GM12878 (cell line): ENCODE measurements around the gene NUDT13. TPM values are rescaled to one million over a fixed set of nuclear protein-coding genes. Genes with fewer than 3 reads are reported as not detected.

ENCODE experiments used
- BCL11A ChIP-seq: IDR thresholded peaks from 2 replicates; pipeline ENCODE4 v1.6.1; 2011; ENCODE audit warnings: low read depth, low read length
- BHLHE40 ChIP-seq, 2 experiments: fragments of 450-650 bp in 1 of 2; IDR thresholded peaks; 2 replicates each; pipeline ENCODE4 v1.6.1; 2011 to 2017; ENCODE audit warnings: low read depth in 2 of 2, borderline replicate concordance in 1 of 2, improper control_type of control experiment in 1 of 2, low read length in 1 of 2, mild to moderate bottlenecking in 1 of 2
- CHD4 ChIP-seq: fragments of 200-600 bp; sonication (generic); IDR thresholded peaks from 2 replicates; pipeline ENCODE4 v1.6.1; 2016; ENCODE audit warnings: mild to moderate bottlenecking
- CTCF ChIP-seq, 3 experiments: IDR thresholded peaks in 2 of 3; conservative IDR thresholded peaks in 1 of 3; 2 replicates each; pipeline ENCODE4 v1.5.1; 2011; ENCODE audit warnings: low read depth in 3 of 3, low read length in 3 of 3, mild to moderate bottlenecking in 3 of 3, control low read depth in 2 of 3, moderate library complexity in 2 of 3, inconsistent platforms in 1 of 3, mixed read lengths in 1 of 3; ENCODE audit not compliant: control insufficient read depth in 2 of 3, insufficient read depth in 1 of 3; ENCODE audit errors: extremely low read depth in 1 of 3
- GABPA ChIP-seq: IDR thresholded peaks from 2 replicates; pipeline ENCODE4 v1.6.1; 2014; ENCODE audit warnings: antibody characterized with exemption, low read depth, mild to moderate bottlenecking, inconsistent platforms
- IKZF2 ChIP-seq, 2 experiments: fragments of 450-650 bp; IDR thresholded peaks; 2 replicates each; pipeline ENCODE4 v1.6.1; 2017; ENCODE audit warnings: mild to moderate bottlenecking in 2 of 2, moderate library complexity in 2 of 2
- IRF4 ChIP-seq: IDR thresholded peaks from 2 replicates; pipeline ENCODE4 v1.6.1; 2011; ENCODE audit warnings: low read depth, low read length
- MTA2 ChIP-seq: fragments of 450-650 bp; IDR thresholded peaks from 2 replicates; pipeline ENCODE4 v1.6.1; 2016; ENCODE audit warnings: low read depth, mild to moderate bottlenecking, moderate library complexity
- MYC ChIP-seq: IDR thresholded peaks from 2 replicates; pipeline ENCODE4 v1.6.1; 2011; ENCODE audit warnings: mild to moderate bottlenecking, low read length, moderate library complexity, inconsistent platforms; ENCODE audit not compliant: insufficient read depth, insufficient replicate concordance, insufficient read length, severe bottlenecking
- NFXL1 ChIP-seq: fragments of 450-650 bp; IDR thresholded peaks from 2 replicates; pipeline ENCODE4 v1.6.1; 2017; ENCODE audit warnings: antibody characterized with exemption, mild to moderate bottlenecking, borderline replicate concordance
- NRF1 ChIP-seq: conservative IDR thresholded peaks from 2 replicates; pipeline ENCODE4 v1.6.1; 2011; ENCODE audit warnings: mild to moderate bottlenecking, low read depth, low read length, improper control_type of control experiment
- PML ChIP-seq: IDR thresholded peaks from 2 replicates; pipeline ENCODE4 v1.6.1; 2012; ENCODE audit warnings: low read length, inconsistent platforms
- POU2F2 ChIP-seq: IDR thresholded peaks from 3 replicates; pipeline ENCODE4 v1.6.1; 2011; ENCODE audit warnings: low read depth, mild to moderate bottlenecking, low read length, borderline replicate concordance
- RELB ChIP-seq: fragments of 450-650 bp; IDR thresholded peaks from 2 replicates; pipeline ENCODE4 v1.6.1; 2017; ENCODE audit warnings: low read depth, mild to moderate bottlenecking, moderate library complexity
- RFX5 ChIP-seq: IDR thresholded peaks from 2 replicates; pipeline ENCODE4 v1.6.1; 2011; ENCODE audit warnings: low read depth, low read length, improper control_type of control experiment
- RUNX3 ChIP-seq: IDR thresholded peaks from 2 replicates; pipeline ENCODE4 v1.6.1; 2012; ENCODE audit warnings: low read length, inconsistent platforms
- SMAD1 ChIP-seq: fragments of 450-650 bp; IDR thresholded peaks from 2 replicates; pipeline ENCODE4 v1.6.1; 2018; ENCODE audit warnings: mild to moderate bottlenecking, low read depth; ENCODE audit not compliant: partially characterized antibody
- SMC3 ChIP-seq: IDR thresholded peaks from 2 replicates; pipeline ENCODE4 v1.6.1; 2011; ENCODE audit warnings: low read length, improper control_type of control experiment, borderline replicate concordance
- STAT1 ChIP-seq: fragments of 450-650 bp; conservative IDR thresholded peaks from 2 replicates; pipeline ENCODE4 v1.6.1; 2014; ENCODE audit warnings: antibody characterized with exemption, mild to moderate bottlenecking
- STAT3 ChIP-seq: IDR thresholded peaks from 2 replicates; pipeline ENCODE4 v1.6.1; 2011; ENCODE audit warnings: low read depth, low read length, improper control_type of control experiment
- SUZ12 ChIP-seq: fragments of 200-600 bp; sonication (generic); IDR thresholded peaks from one replicate; pipeline ENCODE4 v1.6.1; 2018; ENCODE audit warnings: antibody characterized with exemption, mild to moderate bottlenecking; ENCODE audit not compliant: unreplicated experiment
- TBL1XR1 ChIP-seq: IDR thresholded peaks from 2 replicates; pipeline ENCODE4 v1.6.1; 2012; ENCODE audit warnings: low read depth, low read length, improper control_type of control experiment
- ZNF217 ChIP-seq: fragments of 450-650 bp; IDR thresholded peaks from 2 replicates; pipeline ENCODE4 v1.6.1; 2017; ENCODE audit warnings: antibody characterized with exemption, mild to moderate bottlenecking
- polyA plus RNA-seq, 11 experiments: library from polyadenylated mRNA; depleted of rRNA in 4 of 11; unstranded in 6 of 11; stranded (reverse) in 5 of 11; fragments of >200 nt; fragmentation: Nextera tagmentation in 4 of 11; fragmentation: Illumina TruSeq in 1 of 11; extraction: Ambion mirVana in 4 of 11; extraction: Trizol in 1 of 11; gene quantifications; 1 replicate in 1 of 11; 2 replicates in 10 of 11; pipeline versions ENCODE4 v1.2.1 to v1.2.3, GENCODE V29; 2011 to 2016; ENCODE audit warnings: inconsistent platforms in 2 of 11, missing spikeins in 2 of 11, low read depth in 1 of 11
- total RNA-seq, 4 experiments: library from RNA; depleted of rRNA in 3 of 4; stranded (reverse); fragments of >200 nt in 3 of 4; fragmentation: Illumina TruSeq in 1 of 4; extraction: Trizol in 1 of 4; gene quantifications; 2 replicates each; pipeline versions ENCODE4 v1.2.1 to v1.2.3, GENCODE V29; 2013 to 2021
- TF ChIP-seq, protein P1 (sequence below): fragments of 150-350 bp; IDR thresholded peaks from 2 replicates; pipeline ENCODE4 v1.6.1; 2014; ENCODE audit warnings: mild to moderate bottlenecking, low read depth, low read length
- TF ChIP-seq, protein P2 (sequence below): IDR thresholded peaks from 2 replicates; pipeline ENCODE4 v1.6.1; 2011; ENCODE audit warnings: borderline replicate concordance, low read depth, mild to moderate bottlenecking, moderate library complexity, mixed read lengths, low read length; ENCODE audit not compliant: insufficient read depth; ENCODE audit errors: extremely low read length

NUDT13 gene
- total and polyA plus RNA-seq, 10 of the 15 experiments (the other 5 are each of a cell fraction or from before 2014, with no cell fraction given), result 0.72 to 6.1 (median 1.9) TPM

DNA sequence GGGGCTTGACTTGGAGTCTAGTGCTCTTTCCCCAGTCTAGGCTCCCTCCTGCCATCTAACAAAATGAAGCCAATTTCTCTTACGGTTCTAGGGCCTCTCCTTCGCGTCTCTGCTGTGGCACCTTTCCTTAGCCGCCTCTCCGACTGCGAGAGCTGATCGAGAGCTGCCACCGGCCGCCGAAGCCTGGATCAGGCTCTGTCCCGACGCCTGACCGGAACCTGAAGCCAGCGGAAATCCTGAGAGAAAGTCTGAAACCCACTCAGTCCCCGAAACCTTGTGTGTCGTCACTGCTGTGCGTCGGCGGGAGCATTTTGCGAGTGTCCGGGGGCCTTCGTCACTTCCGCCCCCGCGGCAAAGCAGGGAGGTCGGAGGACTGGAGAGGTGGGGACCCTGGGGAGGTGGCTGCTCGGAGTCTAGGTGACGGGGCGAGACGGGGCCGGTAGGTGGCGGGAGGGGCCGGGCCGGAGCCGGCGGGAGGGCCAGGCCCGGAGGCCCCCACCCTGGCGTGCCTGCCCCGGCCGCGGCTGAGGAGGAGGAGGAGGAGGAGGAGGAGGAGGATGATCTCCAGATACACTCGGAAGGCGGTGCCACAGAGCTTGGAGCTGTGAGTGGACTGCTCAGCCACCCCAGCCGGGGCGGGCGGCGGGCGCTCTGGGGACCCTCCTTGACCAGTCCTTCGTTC, 57.7 kb downstream of the NUDT13 start, which contains the start of the genes ECD and FAM149B1 (continued):
- TF ChIP-seq BCL11A (no peak), SMC3 (peak; percentile 9; the same call in 1 of the 2 replicates), MTA2 (no peak), STAT3 (no peak), ZNF217 (no peak), CTCF (IDR thresholded peaks at IDR 0.05 in 2 of 3, conservative IDR thresholded peaks at IDR 0.05 in 1 of 3; ENCODE audit: control insufficient read depth in 2 of 3, extremely low read depth in 1 of 3, insufficient read depth in 1 of 3, low read depth in 3 of 3, low read length in 3 of 3) (peak in 2 of 3 experiments; percentile 27 to 30; a peak in 3 of 6 replicates), SMAD1 (peak; percentile 73), NFXL1 (peak; percentile 99), IRF4 (peak; percentile 57; the same call in 1 of the 2 replicates), IKZF2 (IDR thresholded peaks at IDR 0.05) (peak in 1 of 2 experiments; percentile 59; a peak in 3 of 4 replicates), RELB (peak; percentile 95), RUNX3 (peak; percentile 37; the same call in 1 of the 2 replicates), RFX5 (0 out of 2 replicates have a peak, but pooled peaks have one; percentile 19), GABPA (peak; percentile 98), NRF1 (no peak), SUZ12 (no peak), TBL1XR1 (peak; percentile 55; the same call in 1 of the 2 replicates), PML (peak; percentile 96), BHLHE40 (IDR thresholded peaks at IDR 0.05; ENCODE audit: borderline replicate concordance in 1 of 2, low read depth in 2 of 2, low read length in 1 of 2) (peak; percentile 46 to 54; a peak in 2 of 4 replicates), POU2F2 (peak; percentile 77; the same call in 1 of the 3 replicates), STAT1 (no peak), CHD4 (no peak), MYC (no peak)
- TF ChIP-seq, protein P1, sequence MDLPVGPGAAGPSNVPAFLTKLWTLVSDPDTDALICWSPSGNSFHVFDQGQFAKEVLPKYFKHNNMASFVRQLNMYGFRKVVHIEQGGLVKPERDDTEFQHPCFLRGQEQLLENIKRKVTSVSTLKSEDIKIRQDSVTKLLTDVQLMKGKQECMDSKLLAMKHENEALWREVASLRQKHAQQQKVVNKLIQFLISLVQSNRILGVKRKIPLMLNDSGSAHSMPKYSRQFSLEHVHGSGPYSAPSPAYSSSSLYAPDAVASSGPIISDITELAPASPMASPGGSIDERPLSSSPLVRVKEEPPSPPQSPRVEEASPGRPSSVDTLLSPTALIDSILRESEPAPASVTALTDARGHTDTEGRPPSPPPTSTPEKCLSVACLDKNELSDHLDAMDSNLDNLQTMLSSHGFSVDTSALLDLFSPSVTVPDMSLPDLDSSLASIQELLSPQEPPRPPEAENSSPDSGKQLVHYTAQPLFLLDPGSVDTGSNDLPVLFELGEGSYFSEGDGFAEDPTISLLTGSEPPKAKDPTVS, result peak; percentile 12; the same call in 1 of the 2 replicates
- TF ChIP-seq, protein P2, sequence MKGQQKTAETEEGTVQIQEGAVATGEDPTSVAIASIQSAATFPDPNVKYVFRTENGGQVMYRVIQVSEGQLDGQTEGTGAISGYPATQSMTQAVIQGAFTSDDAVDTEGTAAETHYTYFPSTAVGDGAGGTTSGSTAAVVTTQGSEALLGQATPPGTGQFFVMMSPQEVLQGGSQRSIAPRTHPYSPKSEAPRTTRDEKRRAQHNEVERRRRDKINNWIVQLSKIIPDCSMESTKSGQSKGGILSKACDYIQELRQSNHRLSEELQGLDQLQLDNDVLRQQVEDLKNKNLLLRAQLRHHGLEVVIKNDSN, result no peak
